ENCODE results near the gene DEPP1.
A peak's percentile ranks its signal among the peaks of the same experiment; 100 is the strongest.

Gene DEPP1

DNA sequence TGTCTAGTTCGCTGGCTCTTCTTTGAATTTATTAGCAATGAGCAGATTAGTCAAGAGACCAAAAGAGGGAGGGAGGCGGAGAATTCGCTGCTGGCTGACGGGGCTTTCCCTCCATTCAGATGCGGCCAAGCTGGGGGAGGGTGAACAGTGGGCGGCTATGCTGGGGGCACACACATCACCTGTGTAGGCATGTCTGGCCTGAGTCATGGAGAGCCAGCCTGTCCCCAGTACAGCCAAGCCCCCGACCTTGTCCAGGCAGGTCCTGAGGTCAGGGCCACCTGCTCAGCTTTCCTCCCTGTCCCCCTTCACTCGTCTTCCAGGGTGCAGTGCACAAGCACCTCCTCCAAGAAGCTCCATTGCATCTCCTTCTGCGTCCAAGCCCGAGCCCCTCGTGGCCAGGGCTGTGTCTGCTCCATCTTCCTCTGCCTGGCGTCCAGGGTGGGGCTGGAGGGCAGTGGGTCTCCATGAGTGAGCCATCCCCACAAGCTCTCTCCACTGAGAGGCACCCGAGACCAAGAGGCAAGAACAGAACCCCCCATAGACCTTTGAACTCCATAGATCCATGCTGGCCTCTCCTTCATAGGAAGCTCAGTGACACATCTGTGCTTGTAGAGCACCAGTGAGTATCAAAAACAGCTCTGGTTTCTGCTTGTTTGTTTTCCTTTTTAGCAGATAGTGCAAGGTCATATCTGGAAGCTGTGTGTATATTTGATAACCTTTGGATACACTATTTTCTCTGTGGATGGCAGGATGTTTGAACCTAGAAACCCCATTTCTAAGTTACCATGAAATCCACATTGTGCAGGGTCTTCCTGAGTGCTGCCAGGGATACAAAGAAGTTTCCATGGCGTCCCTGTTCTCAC lies 1.9 kb upstream of the DEPP1 start:
- Histone ChIP-seq H3K27ac (no peak overlapping the region), H3K36me3 (ENCODE audit: control insufficient read depth, insufficient read depth, low read length) (no peaks in the 10 kb centered on the region), H3K9ac (no peak overlapping the region), H3K4me2 (ENCODE audit: low read length) (no peak overlapping the region), H3K4me1 (peaks cover 7% of the 10 kb centered on the region), H3K4me3 (ENCODE audit: low read depth, low read length) (no peak overlapping the region), H3K27me3 (ENCODE audit: control insufficient read depth, insufficient read depth, low read length) (no peaks in the 10 kb centered on the region), H3K79me2 (peaks cover 5% of the 10 kb centered on the region), H2AFZ (no peak overlapping the region), H3K9me3 (ENCODE audit: control insufficient read depth, low read length) (no peaks in the 10 kb centered on the region)
- TF ChIP-seq CTCF (IDR thresholded peaks at IDR 0.05): no peak

- H3K4me1 ChIP-seq: peaks cover 7% of the 10 kb centered on the region
- H3K36me3 ChIP-seq (ENCODE audit: control insufficient read depth, insufficient read depth, low read length): no peaks in the 10 kb centered on the region
- peaks cover 5% of the 10 kb centered on the region for H3K79me2 ChIP-seq
- peak overlapping the region; percentile 62 for H3K4me3 ChIP-seq (ENCODE audit: low read depth, low read length)
- peak overlapping the region; percentile 63 for H2AFZ ChIP-seq
- H3K27ac ChIP-seq: peak overlapping the region; percentile 53
- H3K9me3 ChIP-seq (ENCODE audit: control insufficient read depth, low read length): no peaks in the 10 kb centered on the region
- H3K9ac ChIP-seq: no peak overlapping the region
- H3K4me2 ChIP-seq (ENCODE audit: low read length): peak overlapping the region; percentile 77
- no peak for TF ChIP-seq CTCF (IDR thresholded peaks at IDR 0.05)
- H3K27me3 ChIP-seq (ENCODE audit: control insufficient read depth, insufficient read depth, low read length): no peaks in the 10 kb centered on the region
Observed at GRCh38 chr10:44979281-44980191, 927 bp upstream of the DEPP1 start.

DNA sequence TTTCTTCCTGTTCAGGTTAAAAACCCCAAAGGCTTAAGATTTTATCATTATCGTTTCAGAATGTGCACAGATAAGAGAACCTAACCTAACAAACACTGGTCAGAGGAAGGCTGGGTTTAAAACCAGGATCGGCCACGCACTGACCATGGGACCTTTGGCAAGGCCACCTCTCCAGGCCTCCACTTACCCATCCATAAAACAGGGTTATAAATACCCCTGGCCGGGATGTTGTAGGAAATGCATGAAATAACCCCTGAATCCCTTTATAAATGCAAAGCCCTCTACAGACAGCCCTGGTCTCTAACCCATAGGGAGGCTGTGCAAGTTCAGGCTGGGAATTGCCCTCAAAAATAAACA lies 418 bp downstream of the DEPP1 start:
- H2AFZ ChIP-seq: peak overlapping the region; percentile 63
- peak overlapping the region; percentile 54 for H3K9ac ChIP-seq
- H3K27ac ChIP-seq: peak overlapping the region; percentile 53
- peaks cover 7% of the 10 kb centered on the region for H3K4me1 ChIP-seq
- peaks cover 5% of the 10 kb centered on the region for H3K79me2 ChIP-seq
- H3K4me2 ChIP-seq (ENCODE audit: low read length): peak overlapping the region; percentile 77
- no peak for TF ChIP-seq CTCF (IDR thresholded peaks at IDR 0.05)
- H3K27me3 ChIP-seq (ENCODE audit: control insufficient read depth, insufficient read depth, low read length): no peaks in the 10 kb centered on the region
- H3K9me3 ChIP-seq (ENCODE audit: control insufficient read depth, low read length): no peaks in the 10 kb centered on the region
- H3K36me3 ChIP-seq (ENCODE audit: control insufficient read depth, insufficient read depth, low read length): no peaks in the 10 kb centered on the region
- peak overlapping the region; percentile 62 for H3K4me3 ChIP-seq (ENCODE audit: low read depth, low read length)

DNA sequence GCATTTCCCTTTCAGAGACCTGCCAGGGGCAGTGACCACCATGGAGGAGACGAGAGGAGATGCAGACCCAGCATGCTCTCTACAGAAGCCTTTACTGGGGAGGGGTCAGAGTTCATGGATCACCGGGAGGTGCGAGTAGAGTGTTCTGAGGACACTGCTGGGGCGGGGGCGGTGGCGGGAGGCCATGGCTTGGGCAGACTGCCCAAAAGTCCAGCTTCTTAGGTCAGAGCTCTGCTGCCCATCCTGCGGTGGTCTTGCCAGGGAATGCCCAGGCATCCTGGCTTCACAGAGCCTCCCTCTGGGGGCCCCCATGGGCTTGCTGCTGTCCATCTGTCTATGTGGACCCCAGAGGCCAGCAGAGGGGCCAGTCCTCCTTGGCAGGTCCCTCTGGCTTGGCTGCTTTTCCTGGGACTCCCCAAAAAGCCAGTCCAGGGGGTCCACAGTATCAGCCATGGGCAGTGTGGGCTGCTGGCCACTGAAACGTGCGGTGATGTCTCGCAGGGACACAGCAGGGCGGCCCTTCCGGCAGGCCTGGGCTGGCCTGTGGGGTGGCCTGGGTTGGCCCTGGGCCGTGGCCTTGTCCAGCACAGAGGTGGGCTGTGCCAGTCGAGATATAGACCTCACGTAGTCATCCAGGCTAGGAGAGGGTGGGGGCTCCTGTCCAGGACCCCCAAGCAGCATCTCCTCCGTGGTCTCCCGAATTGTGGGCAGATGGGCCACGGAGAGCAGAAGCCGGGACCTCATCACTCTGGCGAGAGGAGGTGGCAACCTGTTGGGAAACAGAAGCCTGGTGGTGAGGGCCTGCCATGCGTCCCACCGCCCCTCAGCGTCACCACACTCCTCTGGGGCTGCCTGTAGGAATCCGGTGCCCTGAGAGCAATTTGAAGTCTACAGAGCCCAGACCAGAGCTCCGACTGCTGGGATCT lies 1.1 kb downstream of the DEPP1 start:
- Histone ChIP-seq H3K4me3 (ENCODE audit: low read depth, low read length) (peak overlapping the region; percentile 62), H3K9ac (no peak overlapping the region), H3K9me3 (ENCODE audit: control insufficient read depth, low read length) (no peaks in the 10 kb centered on the region), H2AFZ (no peak overlapping the region), H3K79me2 (peaks cover 5% of the 10 kb centered on the region), H3K4me2 (ENCODE audit: low read length) (peak overlapping the region; percentile 77), H3K27ac (peak overlapping the region; percentile 53), H3K27me3 (ENCODE audit: control insufficient read depth, insufficient read depth, low read length) (no peaks in the 10 kb centered on the region), H3K36me3 (ENCODE audit: control insufficient read depth, insufficient read depth, low read length) (no peaks in the 10 kb centered on the region), H3K4me1 (peaks cover 7% of the 10 kb centered on the region)
- TF ChIP-seq CTCF (IDR thresholded peaks at IDR 0.05): no peak
